HEK293T (cell line): ENCODE data around the gene VSIG10.

Experiments used
- BHLHE40 ChIP-seq: fragments of 450-650 bp; IDR thresholded peaks from 2 replicates; pipeline ENCODE4 v1.6.1; 2016; ENCODE audit warnings: mild to moderate bottlenecking, moderate library complexity, borderline replicate concordance
- FOXK2 ChIP-seq: fragments of 450-650 bp; IDR thresholded peaks from 2 replicates; pipeline ENCODE4 v1.6.1; 2016; ENCODE audit warnings: mild to moderate bottlenecking
- NFRKB ChIP-seq: fragments of 450-650 bp; IDR thresholded peaks from 2 replicates; pipeline ENCODE4 v1.6.1; 2016; ENCODE audit warnings: mild to moderate bottlenecking, moderate library complexity
- SP1 ChIP-seq: fragments of 450-650 bp; IDR thresholded peaks from 2 replicates; pipeline ENCODE4 v1.6.1; 2017
- TARDBP ChIP-seq: fragments of 450-650 bp; IDR thresholded peaks from 2 replicates; pipeline ENCODE4 v1.6.1; 2016

GRCh38 chr12:118136559-118137003 is 32.8 kb upstream of the VSIG10 start:
- TF ChIP-seq BHLHE40: no peak
- TF ChIP-seq NFRKB: no peak
- no peak for TF ChIP-seq SP1
- no peak for TF ChIP-seq TARDBP
- no peak for TF ChIP-seq FOXK2
